Liver (tissue), 9 donors: Measurements from ENCODE around the gene AOPEP. TPM values are rescaled to one million over a fixed set of nuclear protein-coding genes. Genes with fewer than 3 reads are reported as not detected.

Experiments used
- DNase-seq: peaks from one replicate; pipeline ENCODE4 v3.0.0-alpha.2; 2017; ENCODE audit warnings: low spot score
- H3K27ac ChIP-seq, 2 donors: one replicate each; pipeline ENCODE4 v1.7.0; 2013; ENCODE audit warnings: inconsistent platforms in 2 of 2, low read length in 2 of 2, control low read depth in 1 of 2, low read depth in 1 of 2, mild to moderate bottlenecking in 1 of 2
- H3K27me3 ChIP-seq, 4 donors: one replicate each; pipeline versions ENCODE4 v1.6.1 to v1.7.0; 2013; ENCODE audit warnings: low read length in 3 of 4, inconsistent platforms in 1 of 4, mild to moderate bottlenecking in 1 of 4, moderate library complexity in 1 of 4; ENCODE audit not compliant: control insufficient read depth in 4 of 4, insufficient read depth in 4 of 4
- H3K36me3 ChIP-seq, 4 donors: one replicate each; pipeline versions ENCODE4 v1.6.1 to v1.7.0; 2013; ENCODE audit warnings: low read length in 3 of 4, mild to moderate bottlenecking in 3 of 4, low read depth in 1 of 4, moderate library complexity in 1 of 4; ENCODE audit not compliant: control insufficient read depth in 4 of 4, insufficient read depth in 3 of 4
- H3K4me1 ChIP-seq, 4 donors: one replicate each; pipeline versions ENCODE4 v1.6.1 to v1.7.0; 2013; ENCODE audit warnings: low read length in 3 of 4, mild to moderate bottlenecking in 3 of 4, moderate library complexity in 1 of 4; ENCODE audit not compliant: control insufficient read depth in 4 of 4, insufficient read depth in 4 of 4
- H3K4me3 ChIP-seq, 3 donors: one replicate each; pipeline versions ENCODE4 v1.6.1 to v1.7.0; 2013; ENCODE audit warnings: low read length in 3 of 3, control low read depth in 1 of 3, low read depth in 1 of 3, mild to moderate bottlenecking in 1 of 3
- H3K9ac ChIP-seq, 2 donors: one replicate each; pipeline ENCODE4 v1.7.0; 2013; ENCODE audit warnings: low read length in 2 of 2, mild to moderate bottlenecking in 2 of 2, moderate library complexity in 2 of 2, control low read depth in 1 of 2, low read depth in 1 of 2
- H3K9me3 ChIP-seq, 4 donors: one replicate each; pipeline versions ENCODE4 v1.6.1 to v1.7.0; 2013; ENCODE audit warnings: low read length in 3 of 4; ENCODE audit not compliant: control insufficient read depth in 4 of 4
- CTCF ChIP-seq: fragments of 150-350 bp; IDR thresholded peaks from 2 replicates; pipeline ENCODE4 v1.5.1; 2017; ENCODE audit warnings: improper control_type of control experiment, low read depth, low read length; ENCODE audit not compliant: missing input control
- FOXA1 ChIP-seq: IDR thresholded peaks from 2 replicates; pipeline ENCODE4 v1.6.1; 2016; ENCODE audit warnings: antibody characterized with exemption
- FOXA2 ChIP-seq: IDR thresholded peaks from 2 replicates; pipeline ENCODE4 v1.6.1; 2016; ENCODE audit warnings: antibody characterized with exemption
- HNF4A ChIP-seq, 2 donors: conservative IDR thresholded peaks; 2 replicates each; pipeline ENCODE4 v1.6.1; 2016; ENCODE audit warnings: antibody characterized with exemption in 2 of 2, mild to moderate bottlenecking in 2 of 2
- HNF4G ChIP-seq: IDR thresholded peaks from 2 replicates; pipeline ENCODE4 v1.6.1; 2016; ENCODE audit warnings: antibody characterized with exemption
- JUND ChIP-seq, 2 donors: IDR thresholded peaks; 2 replicates each; pipeline ENCODE4 v1.6.1; 2016; ENCODE audit warnings: antibody characterized with exemption in 2 of 2
- MAX ChIP-seq: IDR thresholded peaks from 2 replicates; pipeline ENCODE4 v1.6.1; 2016; ENCODE audit warnings: antibody characterized with exemption
- NR2F2 ChIP-seq: IDR thresholded peaks from 2 replicates; pipeline ENCODE4 v1.6.1; 2016; ENCODE audit warnings: antibody characterized with exemption
- RAD21 ChIP-seq, 2 donors: IDR thresholded peaks; 2 replicates each; pipeline ENCODE4 v1.6.1; 2016; ENCODE audit warnings: antibody characterized with exemption in 2 of 2, mild to moderate bottlenecking in 2 of 2
- RXRA ChIP-seq, 2 donors: IDR thresholded peaks; 2 replicates each; pipeline ENCODE4 v1.6.1; 2017 to 2018; ENCODE audit warnings: antibody characterized with exemption in 2 of 2, mild to moderate bottlenecking in 1 of 2
- YY1 ChIP-seq: IDR thresholded peaks from 2 replicates; pipeline ENCODE4 v1.6.1; 2016; ENCODE audit warnings: antibody characterized with exemption, mild to moderate bottlenecking
- ZBTB33 ChIP-seq: IDR thresholded peaks from 2 replicates; pipeline ENCODE4 v1.6.1; 2016; ENCODE audit warnings: antibody characterized with exemption
- WGBS: extraction: QIAGEN DNeasy Blood & Tissue Kit; methylation state at CpG from one replicate; pipeline ENCODE4 v1.1.7; 2013; 5-methylcytosine and 5-hydroxymethylcytosine counted together
- polyA plus RNA-seq, 2 donors: library from polyadenylated mRNA; stranded (reverse) in 1 of 2; unstranded in 1 of 2; fragments of 200-250 nt in 1 of 2; fragments of >200 nt in 1 of 2; fragmentation: Nextera tagmentation in 1 of 2; extraction: Ambion mirVana in 1 of 2; gene quantifications; one replicate each; pipeline versions ENCODE4 v1.2.1 to v1.2.3, GENCODE V29; 2013 to 2015
- total RNA-seq, 2 donors: library from RNA; depleted of rRNA; stranded (reverse); fragments of >200 nt; gene quantifications; one replicate each; pipeline ENCODE4 v1.2.3, GENCODE V29; 2014
- donor health status: healthy.
- donor health status: healthy.
- donor health status: healthy.
- donor health status: healthy.
- donor health status: healthy.

Gene AOPEP
- total and polyA plus RNA-seq, 4 donors, result 22.2 to 77.1 (median 34.8) TPM

- no peak for TF ChIP-seq ZBTB33
- TF ChIP-seq MAX, result no peak
- no peak for TF ChIP-seq NR2F2
- TF ChIP-seq RAD21 (IDR thresholded peaks at IDR 0.05), result no peak
- TF ChIP-seq JUND (IDR thresholded peaks at IDR 0.05), result no peak
- TF ChIP-seq YY1, result no peak
- TF ChIP-seq FOXA1, result no peak
These were observed 357.9 kb downstream of the AOPEP start (continued) for GRCh38 chr9:95084254-95084934.

GRCh38 chr9:95085036-95085770 is 358.7 kb downstream of the AOPEP start:
- peaks cover 0 to 13% (median 6%) of the 10 kb centered on the region in 4 donors for H3K4me1 ChIP-seq
- no peak for TF ChIP-seq MAX
- H3K36me3 ChIP-seq, result peaks cover 18 to 64% (median 46%) of the 10 kb centered on the region in 4 donors
- no peak overlapping the region for H3K27ac ChIP-seq
- no peak for DNase-seq
- H3K4me3 ChIP-seq, result no peak overlapping the region
- H3K27me3 ChIP-seq, result no peaks in the 10 kb centered on the region
- no peak overlapping the region for H3K9ac ChIP-seq
- WGBS, result 94% methylated on average over 29 of the region's 29 CpGs
- H3K9me3 ChIP-seq, result no peaks in the 10 kb centered on the region

GRCh38 chr9:95085861-95086563 is 359.5 kb downstream of the AOPEP start:
- TF ChIP-seq FOXA2 (no peak), RXRA (IDR thresholded peaks at IDR 0.05) (no peak), HNF4G (no peak), RAD21 (IDR thresholded peaks at IDR 0.05) (no peak)
- Histone ChIP-seq H3K36me3 (peaks cover 18 to 57% (median 42%) of the 10 kb centered on the region in 4 donors), H3K4me3 (no peak overlapping the region), H3K9ac (no peak overlapping the region), H3K27ac (no peak overlapping the region), H3K9me3 (no peaks in the 10 kb centered on the region), H3K4me1 (peaks cover 0 to 13% (median 6%) of the 10 kb centered on the region in 4 donors), H3K27me3 (no peaks in the 10 kb centered on the region)
- no peak for DNase-seq
- WGBS, result 93% methylated on average over 40 of the region's 40 CpGs

GRCh38 chr9:95086564-95086955 is 360.1 kb downstream of the AOPEP start:
- no peaks in the 10 kb centered on the region for H3K27me3 ChIP-seq
- no peak for DNase-seq
- no peak overlapping the region for H3K4me3 ChIP-seq
- no peak for TF ChIP-seq HNF4G
- no peak for TF ChIP-seq HNF4A (conservative IDR thresholded peaks at IDR 0.05)
- TF ChIP-seq JUND (IDR thresholded peaks at IDR 0.05), result no peak
- no peak for TF ChIP-seq CTCF
- no peak for TF ChIP-seq FOXA1
- TF ChIP-seq MAX, result no peak
- no peak overlapping the region for H3K27ac ChIP-seq
- WGBS, result 92% methylated on average over 8 of the region's 8 CpGs
- H3K9ac ChIP-seq, result no peak overlapping the region
- no peaks in the 10 kb centered on the region for H3K9me3 ChIP-seq
- peaks cover 14 to 52% (median 36%) of the 10 kb centered on the region in 4 donors for H3K36me3 ChIP-seq
- H3K4me1 ChIP-seq, result peaks cover 0 to 13% (median 6%) of the 10 kb centered on the region in 4 donors
